ENCODE data around the gene ATG2A.

Gene ATG2A

DNA sequence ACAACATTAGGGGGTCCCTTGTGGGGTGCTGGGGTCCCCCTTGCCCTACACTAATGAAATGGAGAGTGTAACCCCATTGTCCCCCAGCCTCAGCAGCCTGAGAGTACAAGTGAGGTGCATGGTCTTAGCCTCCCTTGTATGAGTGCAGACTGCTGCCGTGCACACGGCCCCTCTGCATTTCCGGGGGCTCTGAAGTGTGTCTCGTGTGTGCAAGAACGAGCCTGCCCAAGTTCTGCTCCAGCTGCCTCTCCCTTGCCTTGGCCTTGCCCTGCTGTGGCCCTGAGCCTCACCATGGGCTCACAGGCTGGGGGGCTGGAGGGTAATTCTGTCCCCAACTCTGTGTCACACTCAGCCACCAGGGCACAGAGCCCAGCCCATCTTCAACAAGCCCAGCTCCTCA, 33.4 kb downstream of the ATG2A start:
- no peak for DNase-seq

DNA sequence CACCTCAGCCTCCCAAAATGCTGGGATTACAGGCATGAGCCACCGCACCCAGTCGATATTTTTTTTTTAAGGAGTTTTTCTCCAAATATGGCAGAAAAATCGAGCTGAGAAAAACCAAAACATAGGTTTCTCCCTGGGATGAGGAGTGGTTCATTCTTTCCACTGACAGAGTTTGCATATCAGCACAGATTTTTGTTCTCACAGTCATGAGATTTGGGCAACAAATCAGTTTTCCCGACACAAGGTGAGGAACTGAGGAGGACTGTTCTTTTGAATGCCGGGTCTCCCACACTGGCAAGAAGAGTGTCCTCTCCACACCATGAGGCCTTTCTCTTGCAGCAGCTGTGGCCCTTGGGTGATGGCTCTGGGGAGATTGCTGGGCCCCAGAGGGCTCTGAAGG, 34.8 kb downstream of the ATG2A start:
- DNase-seq, result no peak

DNA sequence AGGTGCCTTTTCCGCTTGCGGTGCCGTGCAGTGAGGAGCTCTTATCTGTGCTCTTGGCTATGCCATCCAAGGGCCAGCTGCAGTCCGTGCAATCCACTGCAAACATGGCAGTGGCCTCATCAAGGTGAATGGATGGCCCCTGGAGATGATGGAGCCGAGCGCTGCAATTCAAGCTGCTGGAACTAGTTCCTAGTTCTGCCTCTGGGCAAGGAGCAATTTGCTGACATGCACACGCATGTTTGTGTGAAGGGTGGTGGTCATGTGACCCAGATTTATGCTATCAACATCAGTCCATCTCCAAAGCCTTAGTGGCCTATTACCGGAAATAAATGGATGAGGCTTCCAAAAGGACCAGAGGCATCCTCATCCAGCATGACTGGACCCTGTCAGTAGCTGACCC, 35.5 kb downstream of the ATG2A start:
- DNase-seq, result peak; percentile 53

DNA sequence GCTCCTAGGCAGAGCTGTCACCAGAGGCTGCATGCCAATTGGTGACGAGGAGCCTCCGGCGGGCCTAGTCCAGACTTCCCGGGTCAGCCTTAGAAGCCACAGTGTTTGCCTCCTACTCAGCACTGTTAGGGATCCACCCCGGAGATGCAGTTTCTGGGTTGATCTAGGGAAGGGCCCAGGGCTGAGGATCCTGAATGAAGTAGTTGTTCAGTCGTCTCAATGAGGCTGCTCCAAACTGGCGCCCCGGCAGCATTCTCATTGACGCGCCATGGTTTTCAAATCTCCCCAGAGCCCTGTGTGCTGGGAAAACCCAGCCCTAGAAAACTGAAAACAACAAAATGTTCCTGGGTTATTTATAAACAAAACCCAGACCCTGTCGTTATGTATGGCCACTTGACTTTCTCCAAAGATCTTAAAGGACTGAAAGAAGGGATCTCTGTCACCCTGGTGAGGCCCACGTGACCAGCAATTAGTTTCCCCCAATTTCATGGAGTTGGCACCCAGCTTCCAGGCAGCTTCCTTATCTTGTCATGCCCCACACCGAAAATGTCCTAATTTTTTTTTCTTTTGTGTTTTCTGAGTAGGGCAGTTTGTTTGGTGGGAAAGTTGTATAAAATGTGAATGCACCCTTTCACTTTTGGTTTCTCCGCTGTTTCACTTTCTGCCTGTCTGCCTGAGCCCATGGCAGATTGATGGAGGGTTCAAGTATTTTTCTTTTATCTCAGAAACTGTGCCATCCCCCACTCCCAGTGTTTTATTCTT, 36.6 kb downstream of the ATG2A start:
- no peak for DNase-seq

DNA sequence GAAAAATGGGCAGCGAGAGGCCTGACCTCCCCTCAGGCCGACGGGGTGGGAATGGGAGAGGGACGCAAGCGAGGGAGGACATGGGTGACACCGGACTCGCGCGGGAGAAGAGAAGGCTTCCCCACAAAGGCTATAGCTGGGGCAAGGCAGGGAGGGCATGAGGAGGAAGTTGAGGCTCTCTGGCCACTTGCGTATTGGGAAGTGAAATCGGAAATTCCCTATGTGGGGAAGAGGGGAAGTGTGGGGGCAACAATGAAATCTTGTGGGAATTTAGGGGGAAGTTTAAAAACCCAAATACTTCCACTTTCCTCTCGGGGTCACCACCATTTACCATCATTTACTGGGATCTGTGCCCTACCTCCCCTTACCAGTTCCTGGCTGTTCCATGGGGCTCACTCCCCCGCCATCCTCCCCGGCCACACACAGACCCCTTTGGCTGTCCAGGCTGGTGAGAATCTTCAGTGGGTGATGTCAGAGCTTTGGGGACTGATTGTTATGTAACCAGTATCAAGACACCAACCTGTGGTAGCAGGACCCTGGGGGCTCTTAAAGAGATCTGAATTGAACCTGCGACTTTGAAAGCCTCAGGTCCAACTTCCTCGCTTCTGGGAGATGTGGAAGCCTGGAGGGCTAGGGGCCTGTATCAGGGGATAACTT, 37.6 kb downstream of the ATG2A start:
- no peak for DNase-seq

DNA sequence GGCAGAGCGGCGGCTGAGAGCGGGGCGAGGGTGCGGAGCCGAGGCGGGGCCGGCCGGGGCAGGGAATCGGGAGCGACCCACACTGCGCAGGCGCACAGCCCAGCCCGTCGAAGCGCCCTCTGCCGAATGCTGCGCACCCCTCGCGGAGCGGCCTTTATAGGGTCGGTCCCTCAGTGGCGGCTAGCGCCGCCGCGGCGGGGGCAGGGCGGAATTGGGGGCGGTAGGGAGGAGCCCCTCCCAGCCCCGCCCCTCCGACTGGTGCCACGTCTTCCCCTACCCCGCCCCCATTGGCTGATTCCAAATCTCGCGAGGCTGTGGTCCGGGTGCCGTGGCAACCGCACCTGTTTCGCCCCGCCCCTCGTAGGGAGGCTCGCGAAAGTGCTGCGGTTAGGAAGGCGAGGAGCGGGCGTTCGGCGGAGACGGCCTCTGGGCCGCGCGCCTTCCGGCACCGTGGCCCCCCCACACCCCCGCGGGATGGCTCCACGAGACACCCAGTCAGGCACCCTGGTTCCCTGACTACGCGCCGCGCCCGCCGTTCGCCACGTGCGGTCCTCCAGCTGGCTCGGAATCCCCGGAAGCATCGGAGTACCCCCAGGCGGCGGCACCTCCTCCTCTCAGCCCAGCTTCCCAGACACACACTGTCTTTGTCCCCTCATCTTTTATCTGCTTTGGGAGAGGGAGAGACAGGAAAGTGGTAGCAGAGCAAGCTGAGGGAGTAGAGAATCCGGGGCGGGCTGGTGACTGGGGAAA, 38.3 kb downstream of the ATG2A start, which contains the start of gene EHD1:
EHD1 (minus strand) TSS at position 128 of the 750 bp plus-strand sequence. CDS start 157 bp downstream, outside the sequence.
- peak; percentile 95 for DNase-seq

DNA sequence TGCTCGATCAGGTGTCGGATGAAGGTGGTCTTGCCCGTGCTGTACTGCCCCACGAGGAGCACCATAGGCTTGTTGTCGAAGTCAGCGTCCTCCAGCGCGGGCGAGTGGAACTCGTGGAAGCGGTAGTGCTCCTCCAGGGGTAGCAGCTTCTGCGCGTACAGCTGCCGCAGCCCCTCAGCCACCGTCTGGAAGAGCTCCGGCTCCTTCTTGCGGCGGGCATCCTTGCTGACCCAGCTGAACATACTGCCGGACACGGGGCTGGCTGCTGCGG, 38.9 kb downstream of the ATG2A start:
- DNase-seq, result no peak

DNA sequence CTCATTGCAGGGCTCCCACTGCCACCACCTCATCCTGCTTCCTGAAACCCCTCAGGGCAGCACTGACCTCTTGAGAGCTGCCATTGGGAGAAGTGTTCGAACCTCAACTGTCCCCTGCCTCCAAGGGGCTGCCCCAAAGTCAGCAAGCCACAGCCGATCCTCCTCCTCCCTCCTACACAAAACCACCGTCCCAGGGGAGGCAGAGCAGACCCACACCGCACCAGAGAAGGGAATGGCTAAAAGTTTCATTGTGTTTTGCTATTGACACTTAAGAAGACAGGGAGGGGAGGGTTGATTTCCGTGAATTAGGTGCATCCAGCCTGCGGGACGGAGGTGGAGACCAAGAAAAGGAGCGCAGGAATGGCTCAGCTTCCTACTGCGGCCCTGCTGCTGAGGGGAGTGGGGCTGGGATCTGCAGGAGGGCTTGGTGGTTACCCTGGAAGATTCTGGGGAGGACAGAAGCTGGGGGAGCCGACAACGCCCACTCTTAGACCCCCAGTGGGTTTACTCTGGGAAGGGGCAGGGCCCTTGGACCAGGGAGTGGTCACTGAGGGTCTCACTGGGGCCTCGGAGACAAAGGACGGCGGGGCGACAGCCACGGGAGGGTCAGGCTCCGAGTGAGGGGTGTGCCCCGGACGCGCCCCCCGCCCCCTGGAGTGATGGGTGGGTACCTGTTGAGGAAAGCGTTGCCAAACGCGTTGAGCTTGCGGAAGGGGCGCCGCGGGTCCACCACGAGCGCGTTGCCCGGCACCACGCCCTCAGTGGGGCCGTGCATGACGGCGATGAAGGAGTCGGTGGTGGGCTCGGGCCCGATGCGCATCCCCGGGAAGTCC, 39.4 kb downstream of the ATG2A start:
- DNase-seq, result no peak

DNA sequence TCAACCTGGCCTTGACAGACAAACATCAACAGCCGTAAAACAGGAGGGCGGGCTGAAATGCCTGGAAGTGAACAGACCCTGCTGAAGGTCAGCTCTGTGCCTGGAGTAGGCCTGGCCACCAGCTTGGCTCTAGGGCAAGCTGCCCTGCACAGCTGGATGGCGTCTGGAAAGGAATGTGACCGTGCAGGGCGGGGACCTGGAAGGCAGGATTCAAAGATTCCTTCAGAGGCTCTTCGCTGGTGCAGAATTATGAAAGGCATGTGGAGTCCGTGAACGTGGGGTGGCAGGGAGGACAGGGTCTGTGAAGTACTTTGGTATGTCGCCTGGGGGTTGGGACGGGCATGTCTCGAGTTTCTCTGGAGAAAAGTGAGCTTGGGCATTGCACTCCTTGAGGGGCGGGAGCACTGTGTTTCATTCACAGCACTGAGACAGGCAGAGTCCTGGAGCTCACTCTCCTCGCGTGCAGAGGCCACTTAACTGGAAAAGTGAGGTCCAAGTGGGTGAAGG, 40.1 kb downstream of the ATG2A start:
- no peak for DNase-seq

DNA sequence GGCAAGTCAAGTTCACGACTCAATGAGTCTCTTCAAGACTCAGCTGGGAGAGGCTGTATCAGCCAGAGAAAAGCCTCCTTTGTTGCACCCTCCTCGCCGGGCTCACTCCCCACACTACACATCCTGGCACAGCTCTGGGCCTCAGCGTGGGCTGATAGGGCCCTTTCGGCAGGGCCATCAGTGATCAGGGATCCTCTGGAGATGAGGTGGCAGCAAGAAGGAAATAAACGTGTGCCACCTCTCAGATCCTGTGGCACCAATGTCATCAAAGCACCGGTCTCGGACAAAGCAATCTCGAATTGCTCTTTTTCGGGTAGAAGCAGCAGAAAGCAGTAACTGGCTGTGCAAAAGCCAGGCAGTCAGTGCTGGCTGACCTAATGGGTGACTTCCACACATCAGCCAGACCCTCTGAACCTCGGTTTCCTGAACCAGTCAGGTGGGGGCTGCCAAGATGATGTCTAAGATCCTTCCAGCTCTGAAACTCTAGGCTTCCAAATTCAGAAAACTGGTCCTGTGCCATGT, 40.7 kb downstream of the ATG2A start:
- DNase-seq, result no peak

DNA sequence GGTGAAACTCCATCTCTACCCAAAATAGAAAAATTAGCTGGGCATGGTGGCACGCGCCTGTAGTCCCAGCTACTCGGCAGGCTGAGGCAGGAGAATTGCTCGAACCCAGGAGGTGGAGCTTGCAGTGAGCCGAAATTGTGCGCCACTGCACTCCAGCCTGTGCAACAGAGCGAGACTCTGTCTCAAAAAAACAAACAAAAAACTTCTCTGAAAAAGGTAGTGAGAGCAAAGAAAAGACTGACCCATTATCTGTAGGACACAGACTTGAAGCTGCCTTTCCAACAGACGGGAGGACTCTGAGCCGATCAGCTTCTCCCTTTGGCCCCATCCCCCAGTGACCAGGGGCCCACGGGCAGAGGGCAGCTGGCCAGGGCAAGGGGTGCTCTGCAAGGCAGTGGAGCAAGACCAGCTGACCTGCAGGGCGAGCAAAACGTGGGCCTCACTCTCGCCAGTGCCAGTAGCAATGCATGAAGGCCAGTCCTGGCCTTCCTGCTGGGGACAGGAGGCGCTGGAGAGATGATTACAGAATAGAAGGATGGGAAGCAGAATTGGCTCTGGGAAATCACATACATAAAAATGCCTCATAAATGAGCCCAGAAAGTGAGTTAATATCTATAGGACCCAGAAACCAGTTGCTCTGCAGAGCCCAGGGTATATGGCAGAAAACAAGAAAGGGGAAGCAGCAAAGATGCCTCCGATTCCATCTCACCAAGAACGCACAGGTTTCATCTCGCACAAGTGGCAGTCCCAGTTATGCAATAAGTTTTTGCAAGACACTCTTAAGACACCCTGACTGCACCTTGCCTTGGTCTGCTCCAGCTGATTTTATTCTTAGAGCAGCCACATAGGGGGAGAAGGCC, 41.4 kb downstream of the ATG2A start:
- no peak for DNase-seq

DNA sequence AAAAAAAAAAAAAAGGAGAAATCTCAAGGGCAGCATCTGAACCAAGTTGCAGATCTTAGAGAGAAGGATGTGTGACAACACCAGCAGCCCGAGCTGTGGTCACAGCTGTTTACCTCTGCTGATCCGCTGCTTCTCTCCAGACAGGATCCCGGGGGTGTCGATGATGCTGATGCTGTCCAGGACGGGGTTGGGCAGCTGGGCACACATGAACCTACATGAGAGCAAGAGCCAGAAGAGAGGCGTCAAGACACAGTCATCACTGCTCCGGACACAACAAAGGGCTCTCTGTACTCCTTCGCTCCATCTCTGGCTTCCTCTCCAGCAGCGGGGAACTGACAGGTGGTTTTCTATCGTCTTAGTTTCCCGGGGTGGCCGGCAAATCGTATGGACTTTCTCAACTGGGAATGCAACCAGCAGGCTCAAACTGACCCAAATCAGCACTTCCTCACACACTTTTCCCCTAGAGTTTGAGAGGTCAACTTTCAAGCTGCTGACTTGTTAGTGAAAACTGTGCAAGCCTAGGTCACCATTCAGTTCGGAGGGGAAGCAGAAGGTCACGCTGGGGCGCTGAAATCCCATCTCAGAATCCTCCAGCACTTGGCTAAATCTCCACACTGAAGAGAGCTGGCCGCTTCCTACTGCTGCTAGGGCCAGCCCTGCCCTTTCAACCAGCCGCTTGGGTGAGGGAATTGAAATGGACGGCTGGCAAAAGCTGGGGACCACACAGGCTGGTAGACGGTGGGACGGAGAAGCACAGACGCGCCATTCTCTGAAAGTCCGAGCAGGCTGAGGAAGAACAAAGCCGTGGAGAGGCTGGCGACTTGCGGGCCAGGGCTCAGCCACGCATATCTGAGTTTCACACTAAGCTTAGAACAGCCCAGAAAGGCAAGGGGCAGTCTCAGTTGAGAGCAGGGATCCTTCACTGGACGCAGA, 42.4 kb downstream of the ATG2A start:
- DNase-seq, result no peak

DNA sequence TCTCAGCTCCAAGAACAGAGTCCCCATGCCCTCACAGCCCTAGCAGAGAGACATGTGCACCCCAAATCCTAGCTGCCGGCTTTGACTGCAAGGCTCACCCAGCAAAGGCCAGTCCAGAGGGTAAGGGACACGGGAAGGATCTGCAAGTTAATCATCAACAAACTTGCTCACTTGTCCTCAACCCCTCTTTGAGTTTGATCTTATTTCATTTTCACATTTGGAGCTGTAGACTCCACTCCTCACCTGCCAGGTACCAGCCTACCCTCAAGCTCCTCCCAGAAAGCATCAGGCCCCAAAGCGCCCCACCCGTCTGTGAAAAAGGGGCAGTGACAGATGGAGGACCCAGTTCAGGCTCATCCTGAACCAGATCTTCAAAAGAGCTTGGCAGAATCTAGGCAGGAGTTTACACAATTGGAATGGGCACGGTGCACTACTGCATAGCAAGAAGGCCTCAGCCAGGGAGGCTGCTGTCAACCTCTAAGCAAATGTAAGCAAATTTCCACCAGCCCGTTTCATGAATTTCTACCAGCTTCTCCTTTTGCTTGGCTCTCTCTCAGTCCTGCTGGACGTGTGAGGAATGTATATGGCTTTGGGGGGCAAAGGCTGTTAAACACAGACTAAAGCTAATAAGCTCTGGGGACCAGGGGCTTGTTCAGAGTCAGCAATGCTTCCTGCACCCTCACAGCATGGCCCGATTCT, 44.1 kb downstream of the ATG2A start:
- no peak for DNase-seq

DNA sequence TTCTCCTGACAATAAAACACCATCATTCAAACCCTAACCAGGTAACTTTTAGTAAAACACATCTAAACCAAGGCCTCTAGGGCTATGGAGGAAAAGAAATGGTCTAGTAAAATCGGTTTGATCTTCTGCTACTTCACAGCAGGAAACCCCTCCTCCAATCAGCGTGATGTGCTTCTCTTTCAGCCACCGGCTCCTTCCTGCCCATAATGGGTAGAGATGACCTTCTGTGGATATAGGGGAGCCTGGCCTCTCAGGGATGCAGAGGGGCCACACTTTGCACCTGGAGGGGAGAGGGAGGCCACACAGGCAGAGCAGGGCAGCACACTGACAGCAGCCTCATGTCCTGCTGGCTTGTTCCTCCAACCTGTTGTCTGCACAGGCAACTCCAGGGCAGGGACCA, 45.5 kb downstream of the ATG2A start:
- no peak for DNase-seq

DNA sequence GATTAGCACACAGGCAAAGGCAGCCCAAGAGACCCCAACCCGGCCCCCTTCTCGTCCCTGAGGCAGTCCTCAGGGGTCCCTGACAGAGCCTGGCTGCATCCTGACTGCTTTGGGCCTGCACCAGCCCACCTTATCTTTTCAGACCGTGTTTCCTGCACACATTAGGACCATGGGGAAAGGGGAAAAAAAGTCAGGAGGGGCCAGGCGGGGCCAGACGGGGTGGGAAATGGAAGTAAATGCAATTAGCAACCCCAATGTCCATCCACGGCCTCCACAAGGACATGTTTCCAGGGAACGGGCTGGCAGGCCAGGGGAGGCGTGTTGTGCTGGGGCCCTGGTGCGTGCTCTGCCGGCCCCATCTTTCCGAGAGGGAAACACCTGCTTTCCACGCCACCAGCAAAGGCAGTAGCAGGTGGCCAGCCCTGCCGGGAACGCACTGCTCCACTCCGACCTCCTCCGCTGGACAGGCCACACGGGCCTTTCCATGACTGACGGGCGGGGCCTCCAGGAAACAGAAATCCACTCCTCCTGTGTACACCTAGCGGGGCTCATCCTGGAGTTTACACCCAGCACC, 46.0 kb downstream of the ATG2A start:
- DNase-seq, result no peak

DNA sequence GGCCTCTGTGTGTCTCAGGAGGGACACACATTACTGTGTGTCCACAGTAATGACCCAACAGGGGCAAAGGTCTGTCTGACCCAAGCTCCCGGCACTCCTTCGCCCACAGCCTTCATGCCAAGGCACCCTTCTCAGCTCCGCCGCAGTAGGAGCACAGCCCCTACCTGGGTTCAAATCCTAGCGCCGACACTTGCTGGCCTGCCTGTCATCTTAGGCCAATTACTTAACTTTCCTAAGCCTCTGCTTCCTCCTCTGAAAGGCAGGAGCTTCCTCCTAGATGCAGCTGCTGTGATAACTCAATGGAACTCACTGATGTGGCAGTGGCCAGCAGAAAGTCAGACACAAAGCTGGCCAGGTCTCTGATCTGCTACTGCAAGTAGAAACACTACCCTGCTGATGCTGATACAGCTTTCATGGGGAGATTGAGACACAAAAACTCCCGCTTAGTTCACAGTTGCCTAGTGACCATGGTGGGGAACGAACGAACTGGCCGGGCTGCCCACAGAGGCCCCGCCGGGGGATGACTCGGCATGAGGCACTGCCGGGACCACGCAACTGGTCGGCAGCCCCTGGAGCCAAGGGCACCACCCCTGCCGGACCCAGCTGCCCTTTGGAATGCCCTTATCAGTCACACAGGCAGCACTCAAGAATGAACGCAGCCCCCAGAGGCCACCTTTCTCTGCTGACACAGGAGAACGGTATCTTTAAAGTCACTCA, 46.7 kb downstream of the ATG2A start:
- DNase-seq, result no peak

DNA sequence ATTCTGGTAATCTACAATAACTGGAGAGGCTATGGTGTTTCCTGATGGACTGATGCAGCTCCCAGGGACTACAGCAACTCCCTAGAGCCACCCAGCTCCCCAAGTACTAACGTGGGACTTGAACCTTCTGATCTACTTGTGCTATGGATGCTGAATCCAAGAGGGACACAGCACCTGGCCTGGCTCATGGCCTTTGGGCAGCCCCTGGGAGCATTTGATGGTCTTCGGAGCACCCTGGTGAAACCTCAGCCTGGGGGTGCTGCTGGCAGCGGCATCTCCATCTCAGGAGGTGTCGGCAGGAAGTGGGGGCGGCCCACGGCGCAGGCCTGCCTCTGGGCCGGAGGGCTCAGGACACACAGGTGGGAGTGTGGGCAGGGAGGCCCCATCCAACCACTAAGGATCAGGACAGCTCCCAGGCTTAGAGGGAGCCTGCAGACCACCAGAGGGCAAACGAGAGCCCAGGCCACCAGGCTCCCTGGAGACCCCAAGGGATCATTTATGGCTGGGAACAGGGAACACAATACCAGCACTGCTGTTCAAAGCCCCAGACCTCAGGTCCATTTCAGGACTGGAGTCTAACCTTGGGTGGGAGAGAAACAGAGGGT, 47.3 kb downstream of the ATG2A start:
- DNase-seq, result no peak

DNA sequence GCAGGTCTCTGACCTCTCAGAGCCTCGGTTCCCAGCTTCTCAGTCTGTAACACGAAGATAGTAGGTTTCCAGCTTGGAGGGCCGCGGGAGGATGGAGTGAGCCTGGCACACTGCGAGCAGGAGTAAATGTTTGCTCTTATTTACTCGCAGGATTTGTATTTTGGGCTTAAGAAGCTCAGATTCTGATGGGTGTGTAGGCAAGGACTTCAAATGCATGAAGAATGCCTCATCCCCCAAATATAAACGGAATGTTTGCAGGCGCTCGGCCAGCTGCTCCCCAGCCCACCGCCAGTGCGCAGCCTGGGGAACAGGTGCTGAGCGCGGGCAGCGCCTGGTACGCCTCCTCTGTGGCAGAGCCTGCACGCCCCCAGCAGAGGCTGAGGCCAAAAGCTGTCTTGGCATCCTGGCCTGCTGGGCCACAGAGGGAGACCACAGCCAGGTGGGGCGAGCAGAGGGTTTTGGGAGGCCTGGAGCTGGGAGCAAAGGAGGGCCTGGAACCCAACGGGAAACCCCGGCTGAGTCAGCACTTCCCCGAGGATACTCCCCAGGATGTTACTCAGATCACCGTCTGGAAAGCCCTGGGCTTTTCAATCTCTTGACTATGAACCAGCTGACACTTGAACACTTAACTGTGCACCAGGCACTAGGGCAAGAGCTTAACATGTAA, 48.0 kb downstream of the ATG2A start:
- no peak for DNase-seq

Measured in DMS153 (cell line).